Panc1 (cell line): ENCODE results near the gene DEFB123. TPM values are rescaled to one million over a fixed set of nuclear protein-coding genes. Genes with fewer than 3 reads are reported as not detected.

Source experiments
- ATAC-seq: fragments of 200-7000 bp; cut with Tn5 transposase; 2 replicates; pipeline ENCODE4 v1.9.1; 2020; ENCODE audit warnings: mild to moderate bottlenecking, moderate library complexity
- BruUV-seq: library from RNA; stranded (reverse); fragments of 400-500 nt; replicated peaks from 2 replicates; lab custom pipeline; 2021; lab: Mats Ljungman, UMichigan
- CTCF ChIA-PET: fragments of 300-600 bp; sonication (Branson Sonifier 250); formaldehyde crosslinking; loops from one replicate; lab custom pipeline; 2022; ENCODE audit warnings: antibody characterized with exemption; lab: Charles Lee
- POLR2A ChIA-PET: fragments of 300-600 bp; sonication (Branson Sonifier 250); formaldehyde crosslinking; loops from one replicate; lab custom pipeline; 2022; ENCODE audit warnings: antibody characterized with exemption; lab: Charles Lee
- DNase-seq: peaks from one replicate; pipeline ENCODE4 v3.0.0-alpha.2; 2010; ENCODE audit warnings: low read depth, low spot score
- H3K27ac ChIP-seq: 2 replicates; pipeline ENCODE4 v1.5.1; 2011; ENCODE audit warnings: mild to moderate bottlenecking, low read length, inconsistent platforms
- H3K27me3 ChIP-seq: fragments of 200-500 bp; sonication (Bioruptor generic); 2 replicates; pipeline ENCODE4 v1.6.0; 2014; ENCODE audit warnings: low read length, inconsistent platforms; ENCODE audit not compliant: control insufficient read depth, insufficient read depth
- H3K36me3 ChIP-seq: fragments of 200-500 bp; sonication (Bioruptor generic); 2 replicates; pipeline ENCODE4 v1.5.1; 2014; ENCODE audit warnings: inconsistent platforms, mild to moderate bottlenecking, low read length, moderate library complexity; ENCODE audit not compliant: control insufficient read depth, insufficient read depth
- H3K4me1 ChIP-seq: 2 replicates; pipeline ENCODE4 v1.5.1; 2011; ENCODE audit warnings: inconsistent platforms, mild to moderate bottlenecking, low read length, moderate library complexity; ENCODE audit not compliant: control insufficient read depth, insufficient read depth
- H3K4me3 ChIP-seq, 2 experiments: 2 replicates each; pipeline ENCODE4 v1.5.1; 2011 to 2012; ENCODE audit warnings: low read depth in 2 of 2, low read length in 2 of 2, mild to moderate bottlenecking in 2 of 2, inconsistent platforms in 1 of 2, moderate library complexity in 1 of 2
- H3K9me3 ChIP-seq: fragments of 200-500 bp; sonication (Bioruptor generic); 2 replicates; pipeline ENCODE4 v1.5.1; 2014; ENCODE audit warnings: low read depth, mild to moderate bottlenecking, inconsistent platforms, low read length, moderate library complexity; ENCODE audit not compliant: control insufficient read depth, insufficient read depth
- POLR2AphosphoS5 ChIP-seq: IDR thresholded peaks from 2 replicates; pipeline ENCODE4 v1.6.1; 2012; ENCODE audit warnings: mild to moderate bottlenecking, low read depth, low read length, moderate library complexity
- SIN3A ChIP-seq: IDR thresholded peaks from 2 replicates; pipeline ENCODE4 v1.6.1; 2012; ENCODE audit warnings: low read depth, mild to moderate bottlenecking, low read length, moderate library complexity, borderline replicate concordance; ENCODE audit not compliant: insufficient read depth
- TCF7L2 ChIP-seq: IDR thresholded peaks from 2 replicates; pipeline ENCODE4 v1.6.1; 2011; ENCODE audit warnings: mild to moderate bottlenecking, low read depth, low read length, inconsistent platforms
- in situ Hi-C: cut with HindIII; loops from 2 replicates; pipeline ENCODE4 v1.10.0; 2016; ENCODE audit warnings: low sequenced_read_pairs, low pct_unique_long_range_greater_than_20kb
- intact Hi-C: fragments of 100-400 bp; cut with micrococcal nuclease; formaldehyde crosslinking; loops from one replicate; pipeline ENCODE4 v1.10.0; 2022; ENCODE audit not compliant: unreplicated experiment
- total RNA-seq: library from RNA; stranded (reverse); gene quantifications from one replicate; pipeline ENCODE4 v1.2.1, GENCODE V29; 2021; ENCODE audit not compliant: unreplicated experiment
- TF ChIP-seq, protein P1 (sequence below): fragments of 450-650 bp; IDR thresholded peaks from 2 replicates; pipeline ENCODE4 v1.5.1; 2017; ENCODE audit warnings: mild to moderate bottlenecking
- TF ChIP-seq, protein P2 (sequence below), 2 experiments: IDR thresholded peaks; 2 replicates each; pipeline ENCODE4 v1.6.1; 2011 to 2012; ENCODE audit warnings: low read depth in 2 of 2, control low read depth in 1 of 2, low read length in 1 of 2, mild to moderate bottlenecking in 1 of 2, moderate library complexity in 1 of 2; ENCODE audit not compliant: insufficient read depth in 1 of 2

The DEFB123 gene
- total RNA-seq, 1 experiment from 2014 or later, result not detected

DNA sequence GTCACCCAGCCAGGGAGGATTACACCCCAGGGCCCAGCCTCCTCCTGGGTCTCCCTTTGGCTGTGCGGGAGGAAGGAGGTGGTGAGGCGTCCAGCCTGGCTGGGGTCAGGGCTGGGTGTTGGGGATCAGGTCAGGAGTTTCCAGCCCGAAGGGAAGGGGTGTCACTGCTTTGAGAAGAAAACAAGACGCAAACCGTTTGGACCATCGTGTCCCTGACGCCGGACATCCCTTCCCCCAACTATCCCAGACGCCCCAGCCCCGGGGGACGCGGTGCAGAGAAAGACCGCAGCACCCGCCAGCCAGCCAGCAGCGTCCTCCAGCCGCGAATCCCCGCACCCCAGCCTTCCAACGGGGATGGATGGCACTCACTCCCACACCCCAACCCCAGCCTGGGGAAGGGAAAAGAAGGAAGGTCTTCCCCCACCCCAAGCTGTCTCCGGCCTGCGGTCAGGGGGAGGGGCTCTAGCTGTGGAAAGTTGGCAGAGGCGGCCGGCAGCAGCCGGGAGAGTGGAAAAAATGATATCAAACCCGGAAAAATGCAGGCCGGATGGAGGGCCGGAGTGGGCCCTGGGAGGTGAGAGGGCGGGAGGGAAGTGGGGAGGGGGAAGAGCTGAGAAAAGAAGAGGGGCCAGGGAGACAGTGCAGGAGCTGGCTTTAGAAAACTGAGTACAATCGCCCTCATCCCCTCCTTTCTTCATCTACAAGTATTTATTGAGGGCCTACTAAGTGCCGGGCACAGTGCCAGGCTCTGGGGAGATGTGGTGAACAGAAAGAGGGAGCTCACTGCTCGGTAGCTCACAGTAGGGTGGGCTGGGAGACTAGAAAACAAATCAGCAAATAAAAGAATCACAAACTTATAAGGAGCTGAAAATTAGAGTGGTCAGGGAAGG, 45.3 kb downstream of the DEFB123 start:
- no TSS peak for BruUV-seq
- DNase-seq (no peak), ATAC-seq (peak; percentile 33; the same call in 1 of the 2 replicates)
- in situ Hi-C loops (no loop called here), intact Hi-C loops (no loop called here)
- Histone ChIP-seq H3K4me3 (0 out of 4 replicates have a peak overlapping the region, but pooled peaks of 1 of the 2 experiments have one; percentile 10), H3K9me3 (no peaks in the 10 kb centered on the region), H3K27ac (no peak overlapping the region), H3K27me3 (no peaks in the 10 kb centered on the region), H3K36me3 (no peaks in the 10 kb centered on the region), H3K4me1 (no peaks in the 10 kb centered on the region)
- ChIA-PET CTCF (interaction anchor here (0.6 to 1.2 kb wide), 3 partner anchors 11 to 70 kb away, joined by 4 to 8 read pairs (median 5); partner anchors contain the start of genes DEFB124 and REM1), POLR2A (interaction anchor here (0.6 kb wide), 2 partner anchors 18 to 26 kb away, joined by 5 read pairs; no protein-coding TSS in a partner anchor)
- TF ChIP-seq, protein P1, sequence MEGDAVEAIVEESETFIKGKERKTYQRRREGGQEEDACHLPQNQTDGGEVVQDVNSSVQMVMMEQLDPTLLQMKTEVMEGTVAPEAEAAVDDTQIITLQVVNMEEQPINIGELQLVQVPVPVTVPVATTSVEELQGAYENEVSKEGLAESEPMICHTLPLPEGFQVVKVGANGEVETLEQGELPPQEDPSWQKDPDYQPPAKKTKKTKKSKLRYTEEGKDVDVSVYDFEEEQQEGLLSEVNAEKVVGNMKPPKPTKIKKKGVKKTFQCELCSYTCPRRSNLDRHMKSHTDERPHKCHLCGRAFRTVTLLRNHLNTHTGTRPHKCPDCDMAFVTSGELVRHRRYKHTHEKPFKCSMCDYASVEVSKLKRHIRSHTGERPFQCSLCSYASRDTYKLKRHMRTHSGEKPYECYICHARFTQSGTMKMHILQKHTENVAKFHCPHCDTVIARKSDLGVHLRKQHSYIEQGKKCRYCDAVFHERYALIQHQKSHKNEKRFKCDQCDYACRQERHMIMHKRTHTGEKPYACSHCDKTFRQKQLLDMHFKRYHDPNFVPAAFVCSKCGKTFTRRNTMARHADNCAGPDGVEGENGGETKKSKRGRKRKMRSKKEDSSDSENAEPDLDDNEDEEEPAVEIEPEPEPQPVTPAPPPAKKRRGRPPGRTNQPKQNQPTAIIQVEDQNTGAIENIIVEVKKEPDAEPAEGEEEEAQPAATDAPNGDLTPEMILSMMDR, result no peak
- TF ChIP-seq SIN3A (no peak), TCF7L2 (no peak)
- TF ChIP-seq, protein P2, sequence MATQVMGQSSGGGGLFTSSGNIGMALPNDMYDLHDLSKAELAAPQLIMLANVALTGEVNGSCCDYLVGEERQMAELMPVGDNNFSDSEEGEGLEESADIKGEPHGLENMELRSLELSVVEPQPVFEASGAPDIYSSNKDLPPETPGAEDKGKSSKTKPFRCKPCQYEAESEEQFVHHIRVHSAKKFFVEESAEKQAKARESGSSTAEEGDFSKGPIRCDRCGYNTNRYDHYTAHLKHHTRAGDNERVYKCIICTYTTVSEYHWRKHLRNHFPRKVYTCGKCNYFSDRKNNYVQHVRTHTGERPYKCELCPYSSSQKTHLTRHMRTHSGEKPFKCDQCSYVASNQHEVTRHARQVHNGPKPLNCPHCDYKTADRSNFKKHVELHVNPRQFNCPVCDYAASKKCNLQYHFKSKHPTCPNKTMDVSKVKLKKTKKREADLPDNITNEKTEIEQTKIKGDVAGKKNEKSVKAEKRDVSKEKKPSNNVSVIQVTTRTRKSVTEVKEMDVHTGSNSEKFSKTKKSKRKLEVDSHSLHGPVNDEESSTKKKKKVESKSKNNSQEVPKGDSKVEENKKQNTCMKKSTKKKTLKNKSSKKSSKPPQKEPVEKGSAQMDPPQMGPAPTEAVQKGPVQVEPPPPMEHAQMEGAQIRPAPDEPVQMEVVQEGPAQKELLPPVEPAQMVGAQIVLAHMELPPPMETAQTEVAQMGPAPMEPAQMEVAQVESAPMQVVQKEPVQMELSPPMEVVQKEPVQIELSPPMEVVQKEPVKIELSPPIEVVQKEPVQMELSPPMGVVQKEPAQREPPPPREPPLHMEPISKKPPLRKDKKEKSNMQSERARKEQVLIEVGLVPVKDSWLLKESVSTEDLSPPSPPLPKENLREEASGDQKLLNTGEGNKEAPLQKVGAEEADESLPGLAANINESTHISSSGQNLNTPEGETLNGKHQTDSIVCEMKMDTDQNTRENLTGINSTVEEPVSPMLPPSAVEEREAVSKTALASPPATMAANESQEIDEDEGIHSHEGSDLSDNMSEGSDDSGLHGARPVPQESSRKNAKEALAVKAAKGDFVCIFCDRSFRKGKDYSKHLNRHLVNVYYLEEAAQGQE (IDR thresholded peaks at IDR 0.05; ENCODE audit: insufficient read depth in 1 of 2, low read depth in 2 of 2, low read length in 1 of 2), result no peak

DNA sequence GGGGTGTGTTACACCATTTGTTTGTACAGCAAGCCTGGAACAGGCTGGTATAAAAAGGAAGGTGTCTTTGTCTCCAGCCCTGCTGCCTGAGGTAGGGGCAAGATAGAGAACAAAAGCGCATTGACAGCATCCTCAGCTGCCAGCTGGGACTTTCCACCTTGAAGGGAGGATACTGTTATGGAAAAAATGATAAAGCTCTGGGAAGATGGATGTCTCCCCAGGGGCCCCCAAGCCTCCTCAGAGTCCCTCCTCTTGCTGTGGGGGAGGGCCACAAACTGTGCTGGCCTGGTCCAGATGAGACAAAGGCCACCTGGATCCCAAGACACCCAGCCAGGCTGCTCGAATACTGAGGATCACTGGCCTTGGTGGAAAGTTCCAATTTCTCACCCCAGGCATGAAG, 47.7 kb downstream of the DEFB123 start:
- in situ Hi-C loops, result no loop called here
- no peaks in the 10 kb centered on the region for H3K9me3 ChIP-seq
- ATAC-seq (no peak; the same call in 1 of the 2 replicates), DNase-seq (no peak)
- H3K27ac ChIP-seq, result no peak overlapping the region
- ChIA-PET CTCF (no interaction called here), POLR2A (no interaction called here)
- no peaks in the 10 kb centered on the region for H3K4me1 ChIP-seq
- no TSS peak for BruUV-seq
- no peak overlapping the region for H3K4me3 ChIP-seq
- TF ChIP-seq TCF7L2 (no peak), SIN3A (no peak), POLR2AphosphoS5 (no peak)
- TF ChIP-seq, protein P2 (IDR thresholded peaks at IDR 0.05; ENCODE audit: insufficient read depth in 1 of 2, low read depth in 2 of 2, low read length in 1 of 2), result no peak
- TF ChIP-seq, protein P1, result no peak
- intact Hi-C loops, result no loop called here
- no peaks in the 10 kb centered on the region for H3K36me3 ChIP-seq
- no peaks in the 10 kb centered on the region for H3K27me3 ChIP-seq
